Suprapubic skin (tissue), 4 donors: ENCODE results near the gene SLC16A1. TPM values are rescaled to one million over a fixed set of nuclear protein-coding genes. Genes with fewer than 3 reads are reported as not detected.

Experiments
- DNase-seq, 2 donors: peaks; one replicate each; pipeline ENCODE4 v3.0.0-alpha.2; 2019; ENCODE audit warnings: low spot score in 2 of 2
- H3K27ac ChIP-seq: fragments of 200-600 bp; sonication (generic); one replicate; pipeline ENCODE4 v1.5.1; 2019
- H3K27me3 ChIP-seq: fragments of 200-600 bp; sonication (generic); one replicate; pipeline ENCODE4 v1.5.1; 2019
- H3K36me3 ChIP-seq: fragments of 200-600 bp; sonication (generic); one replicate; pipeline ENCODE4 v1.5.1; 2019
- H3K4me1 ChIP-seq: fragments of 200-600 bp; sonication (generic); one replicate; pipeline ENCODE4 v1.5.1; 2019
- H3K4me3 ChIP-seq: fragments of 200-600 bp; sonication (generic); one replicate; pipeline ENCODE4 v1.5.1; 2019; ENCODE audit warnings: mild to moderate bottlenecking
- H3K9me3 ChIP-seq: fragments of 200-600 bp; sonication (generic); one replicate; pipeline ENCODE4 v1.5.1; 2019
- EP300 ChIP-seq: sonication (generic); formaldehyde crosslinking; IDR thresholded peaks from one replicate; pipeline ENCODE4 v1.6.1; 2017; ENCODE audit warnings: antibody characterized with exemption
- POLR2A ChIP-seq, 2 donors: fragments of 450-650 bp; IDR thresholded peaks; one replicate each; pipeline ENCODE4 v1.6.1; 2017; ENCODE audit warnings: antibody characterized with exemption in 2 of 2, mild to moderate bottlenecking in 2 of 2, moderate library complexity in 2 of 2
- POLR2AphosphoS5 ChIP-seq, 3 donors: sonication (generic); formaldehyde crosslinking; IDR thresholded peaks; one replicate each; pipeline ENCODE4 v1.6.1; 2017; ENCODE audit warnings: antibody characterized with exemption in 3 of 3
- WGBS: methylation state at CpG from one replicate; pipeline ENCODE4 v1.1.5; 2018; 5-methylcytosine and 5-hydroxymethylcytosine counted together
- total RNA-seq, 4 donors: library from RNA; depleted of rRNA; stranded (reverse); fragments of >200 nt; gene quantifications; one replicate each; pipeline ENCODE4 v1.1.0, GENCODE V29; 2016
- TF ChIP-seq, protein P1 (sequence below), 2 donors: fragments of 200-600 bp in 1 of 2; fragments of 450-650 bp in 1 of 2; sonication (generic) in 1 of 2; IDR thresholded peaks; one replicate each; pipeline ENCODE4 v1.5.1; 2016 to 2019; ENCODE audit warnings: antibody characterized with exemption in 2 of 2, mild to moderate bottlenecking in 1 of 2, moderate library complexity in 1 of 2

Gene SLC16A1
- total RNA-seq, 4 donors from 2014 or later = 17.0 to 37.2 (median 21.9) TPM

- Histone ChIP-seq H3K36me3 (peaks cover 10% of the 10 kb centered on the region), H3K27ac (no peak overlapping the region), H3K27me3 (no peaks in the 10 kb centered on the region), H3K4me3 (no peak overlapping the region), H3K9me3 (no peaks in the 10 kb centered on the region), H3K4me1 (no peaks in the 10 kb centered on the region)
- WGBS = 94% methylated on average over 13 of the region's 25 CpGs
- DNase-seq = no peak
- TF ChIP-seq EP300 = no peak
- TF ChIP-seq POLR2AphosphoS5 (IDR thresholded peaks at IDR 0.05) = no peak
- TF ChIP-seq, protein P1, sequence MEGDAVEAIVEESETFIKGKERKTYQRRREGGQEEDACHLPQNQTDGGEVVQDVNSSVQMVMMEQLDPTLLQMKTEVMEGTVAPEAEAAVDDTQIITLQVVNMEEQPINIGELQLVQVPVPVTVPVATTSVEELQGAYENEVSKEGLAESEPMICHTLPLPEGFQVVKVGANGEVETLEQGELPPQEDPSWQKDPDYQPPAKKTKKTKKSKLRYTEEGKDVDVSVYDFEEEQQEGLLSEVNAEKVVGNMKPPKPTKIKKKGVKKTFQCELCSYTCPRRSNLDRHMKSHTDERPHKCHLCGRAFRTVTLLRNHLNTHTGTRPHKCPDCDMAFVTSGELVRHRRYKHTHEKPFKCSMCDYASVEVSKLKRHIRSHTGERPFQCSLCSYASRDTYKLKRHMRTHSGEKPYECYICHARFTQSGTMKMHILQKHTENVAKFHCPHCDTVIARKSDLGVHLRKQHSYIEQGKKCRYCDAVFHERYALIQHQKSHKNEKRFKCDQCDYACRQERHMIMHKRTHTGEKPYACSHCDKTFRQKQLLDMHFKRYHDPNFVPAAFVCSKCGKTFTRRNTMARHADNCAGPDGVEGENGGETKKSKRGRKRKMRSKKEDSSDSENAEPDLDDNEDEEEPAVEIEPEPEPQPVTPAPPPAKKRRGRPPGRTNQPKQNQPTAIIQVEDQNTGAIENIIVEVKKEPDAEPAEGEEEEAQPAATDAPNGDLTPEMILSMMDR (IDR thresholded peaks at IDR 0.05) = no peak
- no peak for TF ChIP-seq POLR2A (IDR thresholded peaks at IDR 0.05)
Observed at GRCh38 chr1:112923234-112923958, 32.6 kb downstream of the SLC16A1 start.

- TF ChIP-seq, protein P1 (IDR thresholded peaks at IDR 0.05) = no peak
- TF ChIP-seq EP300 (no peak), POLR2AphosphoS5 (IDR thresholded peaks at IDR 0.05) (no peak)
- no peak overlapping the region for H3K4me3 ChIP-seq
- no peaks in the 10 kb centered on the region for H3K36me3 ChIP-seq
- no peaks in the 10 kb centered on the region for H3K4me1 ChIP-seq
- WGBS = 80% methylated on average over 5 of the region's 5 CpGs
- no peak for DNase-seq
- no peaks in the 10 kb centered on the region for H3K9me3 ChIP-seq
- H3K27me3 ChIP-seq = no peaks in the 10 kb centered on the region
- no peak overlapping the region for H3K27ac ChIP-seq
Observed at GRCh38 chr1:112911506-112912220, 44.3 kb downstream of the SLC16A1 start.

DNA sequence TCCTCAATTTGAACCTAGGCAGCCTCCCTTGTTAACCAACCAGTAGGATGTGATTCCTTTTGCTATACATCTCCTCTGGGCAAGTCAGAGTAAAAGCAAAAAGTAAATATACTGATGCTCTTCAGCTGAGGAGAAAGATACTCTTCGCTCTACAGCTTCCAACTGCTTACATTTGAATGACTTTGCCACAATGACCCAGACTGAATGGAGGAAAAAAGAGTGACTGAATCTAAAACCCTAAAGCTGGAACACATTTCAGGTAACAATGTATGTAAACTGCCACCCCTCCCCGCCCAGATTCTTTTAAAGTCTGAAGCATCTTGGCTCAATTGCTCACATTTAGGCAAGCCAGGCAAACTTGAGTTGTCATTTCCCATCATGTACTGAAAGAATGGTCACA is 46.1 kb downstream of the SLC16A1 start:
- Histone ChIP-seq H3K27me3 (no peaks in the 10 kb centered on the region), H3K4me1 (peaks cover 10% of the 10 kb centered on the region), H3K4me3 (no peak overlapping the region), H3K27ac (no peak overlapping the region), H3K36me3 (no peaks in the 10 kb centered on the region), H3K9me3 (no peaks in the 10 kb centered on the region)
- no peak for DNase-seq
- WGBS = 89% methylated on average over 2 of the region's 2 CpGs
- TF ChIP-seq POLR2A (IDR thresholded peaks at IDR 0.05) (no peak), POLR2AphosphoS5 (IDR thresholded peaks at IDR 0.05) (no peak), EP300 (no peak)
- TF ChIP-seq, protein P1 (IDR thresholded peaks at IDR 0.05) = no peak

GRCh38 chr1:112906150-112906698 is 49.8 kb downstream of the SLC16A1 start:
- Histone ChIP-seq H3K9me3 (no peaks in the 10 kb centered on the region), H3K4me3 (no peak overlapping the region), H3K27ac (no peak overlapping the region), H3K4me1 (peaks cover 22% of the 10 kb centered on the region), H3K36me3 (no peaks in the 10 kb centered on the region), H3K27me3 (no peaks in the 10 kb centered on the region)
- TF ChIP-seq, protein P1 (IDR thresholded peaks at IDR 0.05) = no peak
- no peak for DNase-seq
- WGBS = 85% methylated on average over 2 of the region's 2 CpGs
